NOMO-1 treated with DMSO at 0.1 percent for 48 hours (cell line): ENCODE measurements around the gene SH3GL3.

Experiments
- DNase-seq: peaks from one replicate; lab custom pipeline; 2025; ENCODE audit not compliant: unreplicated experiment; lab: John Stamatoyannopoulos, UW

Gene SH3GL3

GRCh38 chr15:83610901-83611685 lies 164.0 kb downstream of the SH3GL3 start:
- DNase-seq = no peak

- DNase-seq = no peak
Observed at GRCh38 chr15:83612226-83612625, 165.1 kb downstream of the SH3GL3 start.

- no peak for DNase-seq
Observed at GRCh38 chr15:83612898-83613635, 165.9 kb downstream of the SH3GL3 start.

GRCh38 chr15:83613714-83614113 lies 166.6 kb downstream of the SH3GL3 start:
- DNase-seq = no peak

DNA sequence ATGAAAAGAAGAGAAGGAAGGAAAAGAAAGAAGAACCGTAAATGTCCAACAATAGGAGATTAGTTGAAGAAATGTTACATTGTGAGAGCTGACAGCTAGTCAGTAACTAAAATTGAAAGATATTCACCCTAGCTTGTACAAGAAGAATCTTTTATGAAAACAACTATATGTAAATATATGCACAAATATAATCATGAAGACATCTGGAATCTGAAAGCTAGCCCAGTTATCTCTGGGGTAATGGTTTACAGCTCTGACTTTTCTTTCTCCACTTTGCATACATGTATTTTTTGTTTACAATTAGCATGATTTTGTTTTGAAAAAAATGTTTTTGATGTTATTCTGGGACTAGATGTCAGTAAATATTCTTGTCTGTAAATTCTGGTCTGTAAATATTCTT lies 169.7 kb downstream of the SH3GL3 start:
- no peak for DNase-seq

DNA sequence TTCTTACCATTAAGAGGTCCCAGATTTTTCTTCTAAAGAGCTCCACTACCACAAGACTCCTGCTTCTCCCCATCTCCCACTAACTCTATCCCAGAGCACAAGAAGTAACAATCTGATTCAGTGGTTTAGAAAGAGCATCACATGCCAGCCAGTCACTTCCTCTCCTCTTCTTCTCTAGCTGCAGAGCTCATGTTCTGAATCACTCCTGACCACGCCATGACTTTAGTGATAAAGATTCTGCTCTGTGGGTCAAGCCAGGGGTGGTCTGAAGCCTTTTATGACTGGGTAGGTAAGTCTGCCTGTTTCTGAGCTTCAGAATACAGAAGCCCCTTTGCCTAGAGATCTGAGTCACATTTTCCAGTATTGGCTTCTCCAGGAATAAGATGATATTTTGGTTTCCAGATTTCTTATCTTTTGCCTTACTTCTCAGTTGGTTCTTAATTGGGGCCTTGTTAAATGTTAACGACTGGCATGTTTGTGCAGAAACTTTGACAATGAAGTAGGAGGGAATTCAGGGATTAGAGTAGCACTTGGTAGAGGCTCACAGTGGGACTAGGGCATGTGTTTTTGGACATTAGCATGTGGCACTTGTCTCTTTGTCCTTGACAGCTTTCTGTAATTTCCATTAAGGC lies 179.1 kb downstream of the SH3GL3 start:
- no peak for DNase-seq

GRCh38 chr15:83631534-83631933 lies 184.4 kb downstream of the SH3GL3 start:
- DNase-seq = no peak

DNA sequence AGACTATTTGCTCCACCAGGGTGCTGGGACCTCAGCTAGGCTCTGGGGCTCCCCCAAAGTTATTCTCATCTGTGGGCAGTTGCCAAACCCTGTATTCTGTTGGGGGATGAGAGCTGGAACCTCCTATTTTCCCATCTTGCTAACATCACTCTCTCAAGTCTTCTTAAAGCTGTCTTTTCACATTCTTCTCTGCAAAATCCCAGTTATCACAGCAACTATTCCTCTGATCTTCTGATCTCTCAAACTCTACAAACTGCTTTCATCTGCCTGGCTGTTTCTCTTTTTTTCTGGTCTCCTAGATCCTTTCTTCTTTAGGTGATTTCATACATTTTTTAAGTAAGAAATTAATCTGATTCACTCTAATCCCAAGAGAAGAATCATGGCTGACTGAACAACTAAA lies 196.1 kb downstream of the SH3GL3 start:
- DNase-seq = no peak

- DNase-seq = no peak
Observed at GRCh38 chr15:83644439-83644838, 197.3 kb downstream of the SH3GL3 start.

- no peak for DNase-seq
Observed at GRCh38 chr15:83650831-83651230, 203.7 kb downstream of the SH3GL3 start.

GRCh38 chr15:83651541-83651940 lies 204.4 kb downstream of the SH3GL3 start:
- no peak for DNase-seq

DNA sequence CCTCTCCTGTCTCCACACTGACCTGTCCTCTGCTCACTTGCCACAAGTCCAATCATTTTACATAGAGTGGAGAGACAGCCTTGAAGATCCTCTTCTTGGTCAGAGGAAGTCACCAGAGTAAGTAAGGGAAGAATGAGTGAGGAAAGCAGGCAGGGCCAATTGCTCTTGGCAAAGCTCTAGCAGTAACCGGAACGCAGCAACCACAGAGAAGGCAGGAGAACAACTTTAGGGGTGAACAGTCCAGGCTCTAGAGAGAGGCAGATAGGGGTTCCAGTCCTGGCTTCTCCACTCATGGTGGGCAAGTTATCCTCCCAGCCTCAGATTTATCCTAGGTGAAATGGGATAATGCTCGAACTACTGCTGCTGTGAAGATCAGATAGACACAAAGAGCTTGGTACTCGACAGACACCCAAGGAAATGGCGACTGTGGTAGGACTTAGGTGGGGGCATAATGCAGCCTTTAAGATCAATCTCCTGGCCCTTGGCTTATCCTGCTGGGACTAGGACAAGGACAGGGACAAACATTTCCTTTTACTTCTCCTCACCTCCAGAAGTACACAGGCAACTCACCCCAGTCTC lies 205.6 kb downstream of the SH3GL3 start:
- no peak for DNase-seq

DNA sequence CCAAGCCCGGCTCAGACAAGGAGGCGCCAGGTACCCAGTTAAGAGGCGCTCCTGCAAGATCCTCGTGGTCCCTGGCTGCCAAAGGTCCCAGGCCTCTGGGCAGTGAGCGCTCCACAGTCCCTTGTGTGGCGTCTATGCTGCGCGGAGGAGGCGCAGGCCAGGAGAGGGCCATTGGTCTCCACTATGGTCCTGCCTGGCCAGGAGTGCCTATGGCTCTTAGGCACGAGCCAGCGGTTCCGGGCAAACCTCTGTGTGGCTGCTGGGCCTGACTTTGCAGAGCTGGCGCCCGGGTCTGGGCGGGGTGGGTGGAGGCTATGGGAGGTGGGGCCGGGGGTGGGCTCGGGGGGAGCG lies 206.1 kb downstream of the SH3GL3 start:
- no peak for DNase-seq

GRCh38 chr15:83653639-83654378 lies 206.7 kb downstream of the SH3GL3 start, which contains the start of gene ADAMTSL3:
Gene ADAMTSL3 (plus strand): TSS chr15:83654123. CDS start chr15:83655762, 1,639 bp downstream.
- no peak for DNase-seq

- no peak for DNase-seq
Observed at GRCh38 chr15:83654379-83655236, 207.5 kb downstream of the SH3GL3 start.

DNA sequence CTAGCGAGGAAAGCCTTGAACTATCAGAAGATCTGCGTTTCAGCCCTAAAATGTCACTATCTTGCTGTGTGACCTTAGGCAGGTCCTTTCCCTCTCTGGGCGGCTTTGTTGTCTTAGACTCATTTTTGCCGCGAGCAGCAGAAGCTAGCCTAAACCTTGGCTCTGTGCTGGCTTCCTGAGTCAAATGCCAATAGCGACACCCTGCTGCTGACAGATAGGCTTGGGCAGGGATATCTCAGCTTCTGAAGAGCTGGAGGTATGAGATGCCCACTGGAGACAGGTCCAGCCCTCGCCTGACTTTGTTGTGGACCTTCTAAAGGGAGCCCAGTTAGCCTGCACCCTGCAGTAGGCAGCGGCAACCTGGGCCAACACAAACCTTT lies 208.1 kb downstream of the SH3GL3 start:
- DNase-seq = no peak

DNA sequence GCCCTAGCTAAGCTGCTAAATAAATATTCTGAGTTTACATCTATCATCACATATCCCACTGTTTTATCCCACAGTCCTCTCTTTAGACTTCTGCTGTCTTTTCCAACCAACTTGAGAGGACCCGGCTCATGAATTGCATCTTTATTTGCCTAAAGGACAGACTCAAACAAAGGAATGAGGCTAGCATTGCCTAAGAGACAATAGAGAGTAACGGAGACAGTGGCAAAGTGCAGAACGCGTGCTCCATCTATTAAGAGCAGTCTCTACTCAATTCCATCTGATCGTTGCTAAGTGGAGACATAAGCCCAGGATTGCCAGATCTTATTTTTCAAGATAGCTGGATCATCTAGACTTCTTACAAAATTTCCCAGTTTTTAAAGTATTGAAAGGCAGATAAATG lies 209.1 kb downstream of the SH3GL3 start:
- DNase-seq = no peak

DNA sequence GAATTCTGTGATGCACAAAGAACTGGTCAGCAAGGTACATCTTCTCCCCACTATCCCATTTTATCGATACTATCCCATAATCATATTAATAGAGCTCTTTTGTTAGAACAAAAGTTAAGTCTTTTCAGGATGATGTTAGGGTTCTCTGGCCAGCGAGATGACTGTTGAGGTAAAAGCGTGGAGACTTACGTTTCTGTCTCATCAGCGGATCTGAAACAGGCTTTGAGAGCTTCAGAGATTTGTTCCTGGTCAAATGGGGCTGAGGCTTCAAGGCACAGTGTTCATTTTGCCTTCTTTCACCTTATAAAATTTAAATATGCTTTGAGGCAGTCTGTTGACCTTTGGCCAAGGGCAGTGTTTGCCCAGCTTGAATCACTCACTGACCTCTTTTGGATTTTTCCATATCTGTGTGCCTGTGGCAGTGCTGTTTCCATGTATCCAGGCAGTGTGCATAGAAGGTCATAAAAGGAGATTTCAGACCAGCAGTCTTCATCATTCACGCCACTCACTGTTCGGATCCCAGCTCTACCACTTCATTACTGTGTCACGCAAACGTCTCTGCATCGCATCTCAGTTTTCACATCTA lies 209.9 kb downstream of the SH3GL3 start:
- no peak for DNase-seq

DNA sequence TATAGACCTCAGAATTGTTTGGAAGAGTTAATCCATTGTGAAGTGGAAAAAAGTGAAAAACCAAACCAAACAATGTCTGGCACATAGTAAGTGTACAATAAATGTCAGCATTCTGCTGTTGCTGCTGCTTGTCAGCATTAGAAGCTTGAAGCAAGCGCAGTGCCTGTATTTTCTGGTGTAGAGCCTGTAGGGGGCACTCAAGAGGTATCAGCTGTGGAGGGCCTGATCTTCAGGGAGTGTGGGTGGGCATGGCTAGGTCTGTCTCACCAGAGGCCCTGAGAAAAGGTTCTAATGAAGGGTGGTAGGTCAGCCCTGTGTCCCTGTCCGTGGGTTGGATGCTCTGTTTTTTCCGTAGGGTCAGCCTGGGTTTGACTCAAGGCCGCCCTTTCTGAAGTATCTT lies 210.4 kb downstream of the SH3GL3 start:
- no peak for DNase-seq
